Measurements from ENCODE around the gene PDE3B.

DNA sequence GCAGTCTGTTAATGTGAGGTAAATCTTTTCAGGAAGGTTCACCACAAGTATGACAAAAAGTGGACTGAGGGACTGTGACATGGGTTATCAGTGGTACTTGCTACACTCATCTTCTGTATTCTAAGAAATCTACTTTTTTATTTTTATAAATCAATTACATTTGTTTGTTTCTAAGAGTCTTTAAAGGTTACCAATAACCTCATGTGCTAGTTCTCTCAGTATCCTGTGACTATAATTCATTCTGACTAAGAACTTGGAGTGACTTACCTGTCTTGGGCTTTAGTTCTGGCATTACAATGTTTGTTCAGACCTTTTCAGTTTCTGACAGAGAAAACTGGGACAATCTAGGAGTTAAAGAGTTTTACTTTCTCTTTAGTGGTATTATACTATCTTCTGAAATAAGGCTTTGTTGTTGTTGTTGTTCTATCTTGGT, 108.4 kb downstream of the PDE3B start:
- TF ChIP-seq CTCF (conservative IDR thresholded peaks at IDR 0.05; ENCODE audit: low read depth, low read length): no peak
- no peak for TF ChIP-seq EZH2 (IDR thresholded peaks at IDR 0.05; ENCODE audit: borderline replicate concordance, low read depth, low read length, poor library complexity, severe bottlenecking)
